Spleen (tissue), 11 donors: Measurements from ENCODE around the gene SCGB1C1. TPM values are rescaled to one million over a fixed set of nuclear protein-coding genes. Genes with fewer than 3 reads are reported as not detected.

Experiments
- DNase-seq: peaks from one replicate; pipeline ENCODE4 v3.0.0-alpha.2; 2020
- H3K27ac ChIP-seq, 8 donors: fragments of 200-600 bp; sonication (generic) in 7 of 8; 1 replicate in 4 of 8; 2 replicates in 4 of 8; pipeline versions ENCODE4 v1.5.0 to v1.8.0; 2016 to 2021; ENCODE audit warnings: inconsistent platforms in 4 of 8, mild to moderate bottlenecking in 4 of 8, moderate library complexity in 1 of 8
- H3K27me3 ChIP-seq, 7 donors: fragments of 200-600 bp; sonication (generic) in 6 of 7; replicated peaks in 1 of 7; 1 replicate in 4 of 7; 2 replicates in 3 of 7; pipeline versions ENCODE4 v1.5.0 to v1.8.0; 2016 to 2021; ENCODE audit warnings: inconsistent platforms in 3 of 7, mild to moderate bottlenecking in 1 of 7
- H3K36me3 ChIP-seq, 6 donors: fragments of 200-600 bp; sonication (generic) in 5 of 6; 1 replicate in 4 of 6; 2 replicates in 2 of 6; pipeline versions ENCODE4 v1.5.0 to v1.8.0; 2016 to 2021; ENCODE audit warnings: inconsistent platforms in 2 of 6
- H3K4me1 ChIP-seq, 6 donors: fragments of 200-600 bp; sonication (generic) in 5 of 6; 1 replicate in 3 of 6; 2 replicates in 3 of 6; pipeline versions ENCODE4 v1.5.0 to v1.8.0; 2016 to 2021; ENCODE audit warnings: inconsistent platforms in 3 of 6
- H3K4me3 ChIP-seq, 8 donors: fragments of 200-600 bp; sonication (generic) in 7 of 8; 1 replicate in 4 of 8; 2 replicates in 4 of 8; pipeline versions ENCODE4 v1.5.0 to v1.8.0; 2016 to 2021; ENCODE audit warnings: inconsistent platforms in 4 of 8, mild to moderate bottlenecking in 4 of 8, moderate library complexity in 2 of 8
- H3K9me3 ChIP-seq, 8 donors: fragments of 200-600 bp; sonication (generic) in 7 of 8; 1 replicate in 4 of 8; 2 replicates in 4 of 8; pipeline versions ENCODE4 v1.5.0 to v1.8.0; 2016 to 2021; ENCODE audit warnings: inconsistent platforms in 4 of 8
- CTCF ChIP-seq, 11 experiments: fragments of 200-600 bp in 7 of 11; fragments of 450-650 bp in 4 of 11; sonication (generic) in 4 of 11; IDR thresholded peaks in 8 of 11; conservative IDR thresholded peaks in 3 of 11; 1 replicate in 7 of 11; 2 replicates in 4 of 11; pipeline versions ENCODE4 v1.4.0 to v1.8.0; 2016 to 2021; ENCODE audit warnings: antibody characterized with exemption in 11 of 11, inconsistent platforms in 4 of 11, mild to moderate bottlenecking in 1 of 11
- POLR2A ChIP-seq, 3 donors: fragments of 450-650 bp; IDR thresholded peaks; one replicate each; pipeline ENCODE4 v1.5.1; 2017; ENCODE audit warnings: antibody characterized with exemption in 3 of 3, mild to moderate bottlenecking in 1 of 3
- POLR2AphosphoS5 ChIP-seq, 3 donors: sonication (generic); formaldehyde crosslinking; IDR thresholded peaks; one replicate each; pipeline ENCODE4 v1.5.1; 2017; ENCODE audit warnings: antibody characterized with exemption in 3 of 3
- WGBS, 5 donors: extraction: QIAGEN DNeasy Blood & Tissue Kit in 3 of 5; methylation state at CpG; one replicate each; pipeline versions ENCODE4 v1.1.5 to v1.1.7; 2013 to 2018; 5-methylcytosine and 5-hydroxymethylcytosine counted together
- intact Hi-C: fragments of 100-400 bp; cut with DNase I; formaldehyde crosslinking; loops from one replicate; pipeline ENCODE4 v1.15.0; 2023; ENCODE audit warnings: low total_unique reads
- polyA plus RNA-seq, 3 donors: library from polyadenylated mRNA; stranded (reverse); fragments of 200-250 nt; gene quantifications; one replicate each; pipeline ENCODE4 v1.2.1, GENCODE V29; 2013
- total RNA-seq, 7 donors: library from RNA; depleted of rRNA in 3 of 7; stranded (reverse); fragments of >200 nt in 3 of 7; fragmentation: NEBNext Ultra II Directional in 4 of 7; extraction: Animal tissue kit (Norgen Biotek cat#: 25700) in 4 of 7; gene quantifications; one replicate each; pipeline versions ENCODE4 v1.1.0 to v1.2.1, GENCODE V29; 2016 to 2021
- donor health status: healthy with polysubstance abuse.
- donor health status: DM: no; HTN: no; CAD: no; lungs with moderate emphysema.
- donor health status: DM: no; HTN: no; CAD: no.
- donor health status: Bipolar disorder and iron deficiency.
- donor health status: healthy.
- donor health status: DM: no; HTN: no; CAD: no.
- donor health status: DM: yes; HTN: yes; CAD: no.

Gene SCGB1C1
- total and polyA plus RNA-seq, 10 donors: not detected

- WGBS, 5 donors: 86 to 96% (median 91%) methylated on average over 6 of the region's 6 CpGs
- no peaks in the 10 kb centered on the region for H3K4me1 ChIP-seq
- DNase-seq: no peak
- H3K36me3 ChIP-seq: peaks cover 0 to 43% (median 7%) of the 10 kb centered on the region in 6 donors
- H3K9me3 ChIP-seq: no peaks in the 10 kb centered on the region
- H3K4me3 ChIP-seq: no peak overlapping the region
- no peak overlapping the region for H3K27ac ChIP-seq
- TF ChIP-seq CTCF (IDR thresholded peaks at IDR 0.05 in 8 of 11, conservative IDR thresholded peaks at IDR 0.05 in 3 of 11): no peak
- TF ChIP-seq POLR2A (IDR thresholded peaks at IDR 0.05): no peak
- no peak for TF ChIP-seq POLR2AphosphoS5 (IDR thresholded peaks at IDR 0.05)
- no peaks in the 10 kb centered on the region for H3K27me3 ChIP-seq
- intact Hi-C loops: no loop called here
Measured at GRCh38 chr11:227824-228379, 35.0 kb downstream of the SCGB1C1 start.

GRCh38 chr11:230431-230830 is 37.6 kb downstream of the SCGB1C1 start:
- no peak for DNase-seq
- WGBS, 5 donors: 94 to 98% (median 95%) methylated on average over 10 of the region's 10 CpGs
- Histone ChIP-seq H3K4me1 (peaks cover 3 to 10% (median 8%) of the 10 kb centered on the region in 6 donors), H3K27ac (no peak overlapping the region), H3K9me3 (no peaks in the 10 kb centered on the region), H3K4me3 (no peak overlapping the region), H3K36me3 (peaks cover 0 to 33% (median 3%) of the 10 kb centered on the region in 6 donors), H3K27me3 (no peaks in the 10 kb centered on the region)
- intact Hi-C loops: no loop called here
- TF ChIP-seq POLR2AphosphoS5 (IDR thresholded peaks at IDR 0.05) (no peak), POLR2A (IDR thresholded peaks at IDR 0.05) (no peak), CTCF (IDR thresholded peaks at IDR 0.05 in 8 of 11, conservative IDR thresholded peaks at IDR 0.05 in 3 of 11) (no peak)

- intact Hi-C loops: no loop called here
Measured at GRCh38 chr11:232783-233565, 40.1 kb downstream of the SCGB1C1 start.

More at GRCh38 chr11:232783-233565, 40.1 kb downstream of the SCGB1C1 start:
- Histone ChIP-seq H3K36me3 (peaks cover 0 to 27% (median 3%) of the 10 kb centered on the region in 6 donors), H3K4me3 (no peak overlapping the region), H3K27ac (no peak overlapping the region), H3K4me1 (peaks cover 12 to 24% (median 21%) of the 10 kb centered on the region in 6 donors), H3K9me3 (no peaks in the 10 kb centered on the region), H3K27me3 (no peaks in the 10 kb centered on the region)
- no peak for TF ChIP-seq CTCF (IDR thresholded peaks at IDR 0.05 in 8 of 11, conservative IDR thresholded peaks at IDR 0.05 in 3 of 11)
- no peak for TF ChIP-seq POLR2A (IDR thresholded peaks at IDR 0.05)
- TF ChIP-seq POLR2AphosphoS5 (IDR thresholded peaks at IDR 0.05): no peak
- no peak for DNase-seq
- 90 to 95% (median 93%) methylated on average over 20 of the region's 20 CpGs for WGBS, 5 donors
